HG02870 (cell line): ENCODE measurements around the gene INO80E.
A peak's percentile ranks its signal among the peaks of the same experiment; 100 is the strongest.
"Not testable (repeated sequence)": the region's sequence is repeated elsewhere in the genome, so short reads cannot be mapped to it uniquely, and the experiment has no call there.

ENCODE experiments used
- ATAC-seq: cut with Tn5 transposase; IDR thresholded peaks from one replicate; pipeline ENCODE4 v1.9.1; 2021; ENCODE audit warnings: mild to moderate bottlenecking, moderate library complexity; ENCODE audit not compliant: unreplicated experiment

Gene INO80E

DNA sequence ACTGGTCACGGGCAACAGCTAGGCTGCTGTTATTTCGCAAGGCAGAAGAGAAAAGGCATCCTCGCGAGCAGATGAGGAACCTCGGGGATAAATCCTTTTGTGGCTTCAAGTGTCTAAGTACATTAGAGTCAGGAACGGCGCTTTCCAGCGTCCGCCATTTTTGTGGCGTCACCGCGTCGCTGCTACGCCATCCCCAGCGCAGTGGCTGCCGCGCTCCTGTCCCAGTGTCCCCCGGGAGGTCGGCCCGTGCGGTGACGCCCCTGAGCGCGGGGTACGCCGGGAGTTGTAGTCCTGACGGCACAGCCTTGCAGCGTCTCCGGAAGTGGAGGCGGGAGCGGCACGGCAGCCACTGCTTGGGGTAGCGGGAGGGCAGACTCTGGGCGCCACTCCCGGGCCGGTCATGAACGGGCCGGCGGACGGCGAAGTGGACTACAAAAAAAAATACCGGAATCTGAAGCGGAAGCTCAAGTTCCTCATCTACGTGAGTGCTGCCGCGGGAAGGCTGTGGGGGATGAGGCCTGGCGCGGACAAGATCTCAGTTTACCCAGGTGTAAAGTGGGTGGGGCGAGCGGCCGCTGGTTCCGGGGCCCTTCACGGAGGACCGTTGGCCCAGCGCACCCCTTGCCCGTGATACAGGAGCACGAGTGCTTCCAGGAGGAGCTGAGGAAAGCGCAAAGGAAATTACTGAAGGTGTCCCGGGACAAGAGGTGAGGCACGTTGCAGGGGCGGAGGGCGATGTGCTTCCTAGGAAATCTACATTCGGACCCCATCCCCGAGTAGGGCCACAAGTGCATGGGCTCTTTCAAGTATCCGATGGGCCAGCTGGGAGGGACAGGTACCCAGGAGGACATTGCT, at the start of gene INO80E:
Gene INO80E, plus strand, starts transcription at position 331 of the 855 bp plus-strand sequence. Its CDS starts 70 bp downstream, at position 401.
- ATAC-seq, result peak; percentile 84

GRCh38 chr16:29947897-29948296, 48.1 kb upstream of the INO80E start:
- no peak for ATAC-seq

- ATAC-seq, result no peak
These were observed 45.1 kb upstream of the INO80E start for GRCh38 chr16:29950806-29951461.

GRCh38 chr16:29951625-29952365, 44.2 kb upstream of the INO80E start:
- no peak for ATAC-seq

DNA sequence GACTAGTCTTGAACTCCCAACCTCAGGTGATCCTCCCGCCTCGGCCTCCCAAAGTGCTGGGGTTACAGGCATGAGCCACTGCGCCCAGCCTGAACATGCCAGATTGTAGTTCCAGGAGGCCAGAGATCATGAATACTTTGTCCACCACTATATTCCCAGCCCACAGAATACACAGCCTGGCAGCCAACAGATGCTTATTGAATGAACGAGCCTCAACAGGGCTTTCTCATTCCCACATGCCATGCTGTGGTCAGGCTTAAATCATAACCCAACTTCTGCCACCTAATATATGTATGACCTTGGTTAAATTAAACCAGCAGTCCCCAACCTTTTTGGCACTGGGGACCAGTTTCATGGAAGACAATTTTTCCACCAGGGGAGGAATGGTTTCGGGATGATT, 37.3 kb upstream of the INO80E start:
- no peak for ATAC-seq

DNA sequence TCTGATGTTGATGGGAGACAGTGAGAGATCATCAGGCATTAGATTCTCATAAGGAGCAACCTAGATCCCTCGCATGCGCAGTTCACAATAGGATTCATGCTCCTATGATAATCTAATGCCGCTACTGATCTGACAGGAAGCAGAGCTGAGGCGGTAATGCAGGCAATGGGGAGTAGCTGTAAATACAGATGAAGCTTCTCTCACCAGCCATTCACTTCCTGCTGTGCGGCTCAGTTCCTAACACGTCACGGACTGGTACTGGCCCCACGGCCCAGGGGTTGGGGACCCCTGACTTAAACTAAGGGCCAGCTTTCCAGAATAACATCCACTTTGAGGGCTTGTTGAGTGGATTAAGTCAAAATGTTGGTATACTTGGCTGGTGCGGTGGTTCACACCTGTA, 36.7 kb upstream of the INO80E start:
- no peak for ATAC-seq

DNA sequence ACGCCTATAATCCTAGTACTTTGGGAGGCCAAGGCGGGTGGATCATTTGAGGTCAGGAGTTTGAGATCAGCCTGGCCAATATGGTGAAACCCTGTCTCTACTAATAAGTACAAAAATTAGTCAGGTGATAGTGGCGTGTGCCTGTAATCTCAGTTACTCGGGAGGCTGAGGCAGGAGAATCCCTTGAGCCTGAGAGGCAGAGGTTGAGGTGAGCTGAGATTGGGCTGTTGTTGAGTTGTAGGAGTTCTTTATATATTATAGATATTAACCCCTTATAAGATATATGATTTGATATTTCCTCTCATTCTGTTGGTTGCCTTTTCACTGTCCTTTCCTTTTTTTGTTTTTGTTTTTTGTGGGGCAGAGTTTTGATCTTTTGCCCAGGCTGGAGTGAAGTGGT, 36.2 kb upstream of the INO80E start:
- not testable (repeated sequence) for ATAC-seq

DNA sequence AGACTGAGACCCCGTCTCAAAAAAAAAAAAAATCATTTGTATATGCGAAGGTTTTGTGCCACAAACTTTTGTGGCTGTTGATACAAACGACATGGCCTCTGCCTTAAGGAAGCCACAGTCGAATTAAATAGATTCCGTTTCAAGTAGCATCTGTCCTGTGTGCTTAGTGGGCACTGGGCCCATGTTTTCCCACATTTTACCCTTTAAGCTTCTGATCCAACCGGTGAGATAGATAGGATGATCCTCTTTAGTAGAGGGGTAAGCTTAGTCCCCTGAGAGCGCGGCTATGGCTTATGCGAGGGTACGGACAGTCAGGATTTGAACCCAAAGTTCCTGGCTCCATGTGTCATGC, 34.9 kb upstream of the INO80E start:
- ATAC-seq, result no peak

DNA sequence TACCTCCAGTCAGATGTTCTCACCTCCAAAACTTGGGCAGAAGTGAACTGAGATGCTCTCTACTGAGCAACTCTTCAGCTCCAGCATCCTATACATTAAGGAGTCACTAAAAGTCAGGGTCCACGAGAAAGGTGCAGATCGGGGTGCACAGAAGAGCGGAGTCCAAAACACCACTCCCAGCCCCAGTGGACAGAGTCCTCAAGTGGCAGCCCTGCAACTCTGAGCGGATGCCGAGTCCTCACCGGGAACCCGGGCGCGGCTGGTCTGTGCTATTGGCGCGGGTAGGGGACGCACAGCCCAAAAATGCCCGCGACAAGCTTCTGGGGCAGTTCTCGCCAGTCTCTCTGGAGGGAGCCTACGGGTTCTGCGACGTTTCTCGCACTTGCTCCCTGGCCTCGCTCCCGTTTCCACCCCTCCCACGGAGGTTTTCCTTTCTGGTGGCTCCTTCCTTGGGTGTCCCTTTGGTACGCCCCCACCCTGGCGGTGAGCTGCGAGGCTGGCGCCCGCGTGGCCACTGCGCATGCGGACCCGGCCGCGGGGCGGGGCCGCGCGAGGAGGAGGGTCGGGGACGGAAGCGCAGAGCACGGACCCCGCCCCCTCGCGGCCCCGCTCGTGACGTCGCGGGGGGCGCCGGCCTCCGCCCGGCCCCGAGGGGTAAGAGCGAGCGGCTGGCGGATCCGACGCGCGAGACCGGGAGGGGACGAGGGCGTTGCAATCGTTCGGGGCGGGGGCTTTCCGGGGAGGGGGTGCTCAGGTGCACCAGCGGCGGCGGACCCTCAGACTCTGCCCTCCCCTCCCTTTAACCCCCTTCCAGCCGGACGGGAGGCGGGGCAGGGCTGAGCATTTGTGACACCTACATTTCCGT, 34.3 kb upstream of the INO80E start, which contains the start of gene TMEM219:
Gene TMEM219, plus strand, starts transcription at position 601 of the 865 bp plus-strand sequence. CDS start 1,065 bp downstream, outside the sequence.
- ATAC-seq, result peak; percentile 87

- ATAC-seq, result no peak
These were observed 33.6 kb upstream of the INO80E start for GRCh38 chr16:29962344-29962994.

DNA sequence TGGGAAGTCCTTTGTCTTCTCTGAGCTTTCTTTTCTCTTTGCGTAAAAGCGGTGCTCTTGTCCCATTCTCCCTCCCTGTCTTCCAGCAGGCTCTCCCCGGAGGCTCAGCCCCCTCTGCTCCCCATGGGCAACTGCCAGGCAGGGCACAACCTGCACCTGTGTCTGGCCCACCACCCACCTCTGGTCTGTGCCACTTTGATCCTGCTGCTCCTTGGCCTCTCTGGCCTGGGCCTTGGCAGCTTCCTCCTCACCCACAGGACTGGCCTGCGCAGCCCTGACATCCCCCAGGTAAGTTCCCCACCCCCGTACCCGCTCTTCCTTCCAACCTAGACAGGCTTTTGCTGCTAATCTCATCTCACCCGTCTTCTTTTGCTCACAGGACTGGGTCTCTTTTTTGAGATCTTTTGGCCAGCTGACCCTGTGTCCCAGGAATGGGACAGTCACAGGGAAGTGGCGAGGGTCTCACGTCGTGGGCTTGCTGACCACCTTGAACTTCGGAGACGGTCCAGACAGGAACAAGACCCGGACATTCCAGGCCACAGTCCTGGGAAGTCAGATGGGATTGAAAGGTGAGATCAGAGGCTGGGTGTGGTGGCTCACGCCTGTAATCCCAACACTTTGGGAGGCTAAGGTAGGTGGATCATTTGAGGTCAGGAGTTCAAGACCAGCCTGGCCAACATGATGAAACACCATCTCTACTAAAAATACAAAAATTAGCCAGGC, 32.9 kb upstream of the INO80E start:
- no peak for ATAC-seq

- ATAC-seq, result no peak
These were observed 27.8 kb upstream of the INO80E start for GRCh38 chr16:29968205-29968604.

DNA sequence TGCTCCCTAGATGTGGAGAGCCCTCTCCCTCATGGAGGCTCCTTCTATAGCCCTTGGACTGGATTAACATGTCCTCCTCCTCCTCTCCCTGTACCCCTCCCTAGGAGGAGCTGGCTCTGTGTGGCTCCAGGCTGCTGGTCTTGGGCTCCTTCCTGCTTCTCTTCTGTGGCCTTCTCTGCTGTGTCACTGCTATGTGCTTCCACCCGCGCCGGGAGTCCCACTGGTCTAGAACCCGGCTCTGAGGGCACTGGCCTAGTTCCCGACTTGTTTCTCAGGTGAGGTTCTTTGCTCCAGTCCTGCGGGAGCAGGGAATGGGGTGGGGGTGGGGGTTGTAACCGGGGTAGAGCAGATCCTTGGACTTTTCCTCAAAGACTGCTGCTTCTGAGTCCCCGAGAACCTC, 24.7 kb upstream of the INO80E start:
- ATAC-seq, result no peak

DNA sequence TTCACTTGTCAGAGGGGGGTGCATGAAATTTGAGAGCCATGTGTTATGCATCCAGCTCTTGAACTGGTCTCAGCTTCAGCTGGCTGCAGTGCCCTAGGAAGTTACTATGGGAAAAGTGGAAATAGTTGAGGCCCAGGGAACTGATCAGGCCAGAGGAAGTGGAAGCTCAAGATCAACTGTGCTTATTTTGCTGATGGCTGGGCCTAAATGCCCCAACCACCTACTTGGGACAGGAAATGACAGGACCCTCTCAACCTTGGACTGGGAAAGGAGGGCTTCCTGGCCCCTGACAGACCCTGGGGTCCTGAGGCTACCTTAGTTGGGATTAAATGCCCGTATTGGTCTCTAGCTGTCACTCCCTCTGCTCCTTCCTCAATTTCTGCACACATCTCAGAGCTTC, 23.5 kb upstream of the INO80E start:
- ATAC-seq, result no peak

GRCh38 chr16:29972992-29973383, 23.1 kb upstream of the INO80E start:
- ATAC-seq, result no peak

DNA sequence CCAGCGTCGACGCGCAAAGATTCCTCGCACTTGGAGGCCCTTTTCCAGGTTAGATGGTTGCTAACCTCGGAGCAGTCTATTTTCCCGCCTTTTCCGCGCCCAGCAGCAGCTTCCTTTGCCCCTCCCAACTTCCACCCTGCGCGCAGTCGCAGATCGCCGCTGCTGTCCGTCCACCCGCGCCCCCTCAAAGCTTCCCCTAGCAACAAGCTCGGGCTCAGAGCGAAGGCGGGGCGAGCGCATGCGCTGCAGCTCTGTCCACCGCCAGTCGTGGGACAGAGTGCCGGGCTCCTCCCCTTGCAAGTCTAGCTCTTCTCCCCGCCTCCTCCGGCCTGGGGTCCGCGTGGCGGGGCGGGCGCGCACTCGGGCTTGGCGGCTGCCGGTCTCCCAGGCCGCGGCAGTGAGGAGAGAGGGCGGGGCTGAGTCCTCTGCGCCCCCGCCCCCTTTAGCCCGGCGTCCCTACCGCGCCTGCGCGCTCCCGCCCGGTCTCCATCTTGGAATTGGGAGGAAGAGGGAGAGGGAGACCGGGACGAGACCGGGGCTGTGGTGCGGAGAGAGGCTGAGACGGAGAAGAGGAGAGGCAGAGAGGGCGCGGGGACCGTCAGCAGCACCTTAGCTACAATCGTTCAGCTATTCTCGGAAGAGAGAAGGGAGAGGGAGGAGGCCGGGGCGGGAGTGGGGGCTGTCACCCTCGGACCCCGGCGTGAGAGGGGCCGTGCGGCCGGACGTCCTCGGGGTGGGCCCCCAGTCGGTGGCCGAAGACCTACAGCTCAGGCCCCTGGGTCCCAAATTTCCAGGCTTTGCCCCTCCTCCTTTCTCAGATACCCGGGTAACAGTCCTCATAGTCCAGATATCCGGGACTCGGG, 22.4 kb upstream of the INO80E start, which contains the start of gene TAOK2:
Gene TAOK2, plus strand, starts transcription at position 485 of the 863 bp plus-strand sequence. CDS start 3,905 bp downstream, outside the sequence.
- peak; percentile 94 for ATAC-seq

DNA sequence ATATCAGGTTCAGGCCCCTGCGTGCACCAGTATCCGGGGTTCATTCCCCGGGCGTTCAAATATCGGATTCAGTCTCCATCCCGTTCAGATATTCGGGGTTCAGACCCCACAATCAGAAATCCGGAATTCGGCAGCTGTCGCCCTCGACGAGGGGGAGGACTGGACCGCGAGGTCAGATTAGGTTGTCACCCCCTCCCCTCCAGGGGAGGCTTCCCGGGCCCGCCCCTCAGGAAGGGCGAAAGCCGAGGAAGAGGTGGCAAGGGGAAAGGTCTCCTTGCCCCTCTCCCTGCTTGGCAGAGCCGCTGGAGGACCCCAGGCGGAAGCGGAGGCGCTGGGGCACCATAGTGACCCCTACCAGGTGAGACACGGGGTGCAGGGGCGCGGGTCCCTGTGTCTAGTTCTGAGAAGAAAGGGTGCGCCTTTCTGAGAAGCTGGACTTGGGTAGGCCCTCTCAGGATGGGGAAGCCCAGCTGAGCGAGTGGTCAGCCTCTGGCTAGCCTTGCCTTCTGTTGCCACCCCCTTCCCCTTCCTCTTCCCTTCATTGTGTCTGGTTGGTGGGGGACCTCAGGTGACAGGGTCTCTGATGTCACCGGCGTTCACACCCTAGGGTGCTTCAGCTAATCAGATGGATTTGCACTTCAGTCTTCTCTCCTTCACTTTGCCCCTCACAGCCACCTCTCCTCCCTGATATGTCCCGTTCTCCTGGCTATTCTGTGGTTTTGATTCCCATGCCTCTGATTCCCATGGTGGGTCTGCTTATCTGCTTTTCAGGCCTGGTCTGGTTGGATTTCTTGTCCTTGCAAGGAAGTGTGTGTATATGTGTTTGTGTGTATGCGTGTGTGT, 21.5 kb upstream of the INO80E start:
- no peak for ATAC-seq
